Natural killer cell (primary cell): ENCODE data around the gene SEMA3C. TPM values are rescaled to one million over a fixed set of nuclear protein-coding genes. Genes with fewer than 3 reads are reported as not detected.

Experiments used
- ATAC-seq, 3 donors: fragments of 150-1000 bp in 2 of 3; fragments of 200-7000 bp in 1 of 3; cut with Tn5 transposase; 1 replicate in 1 of 3; 2 replicates in 2 of 3; pipeline ENCODE4 v1.10.0; 2021; ENCODE audit warnings: mild to moderate bottlenecking in 2 of 3, moderate library complexity in 2 of 3
- DNase-seq, 2 donors: peaks; one replicate each; pipeline versions ENCODE4 v3.0.0 to v3.0.0-alpha.2; 2013 to 2021; ENCODE audit warnings: mixed read lengths in 1 of 2
- H3K27ac ChIP-seq: one replicate; pipeline ENCODE4 v1.5.1; 2013; ENCODE audit warnings: mild to moderate bottlenecking, low read length
- H3K27me3 ChIP-seq: one replicate; pipeline ENCODE4 v1.6.1; 2013; ENCODE audit warnings: low read length; ENCODE audit not compliant: control insufficient read depth, insufficient read depth
- H3K36me3 ChIP-seq: one replicate; pipeline ENCODE4 v1.6.1; 2013; ENCODE audit warnings: low read length; ENCODE audit not compliant: control insufficient read depth, insufficient read depth
- H3K4me1 ChIP-seq: one replicate; pipeline ENCODE4 v1.6.1; 2013; ENCODE audit warnings: low read length; ENCODE audit not compliant: control insufficient read depth, insufficient read depth
- H3K4me3 ChIP-seq: one replicate; pipeline ENCODE4 v1.5.1; 2013; ENCODE audit warnings: low read length
- H3K9me3 ChIP-seq: one replicate; pipeline ENCODE4 v1.6.1; 2013; ENCODE audit warnings: low read length; ENCODE audit not compliant: control insufficient read depth, insufficient read depth
- H3K27ac Mint-ChIP-seq, 2 donors: one replicate each; pipeline ENCODE4 v1.8.0; 2022; ENCODE audit warnings: mild to moderate bottlenecking in 2 of 2, mixed read lengths in 2 of 2, moderate library complexity in 1 of 2
- H3K27me3 Mint-ChIP-seq, 2 donors: one replicate each; pipeline ENCODE4 v1.8.0; 2022; ENCODE audit warnings: low read depth in 2 of 2, mixed read lengths in 2 of 2
- H3K36me3 Mint-ChIP-seq: one replicate; pipeline ENCODE4 v1.8.0; 2022; ENCODE audit warnings: mixed read lengths
- H3K4me1 Mint-ChIP-seq, 2 donors: one replicate each; pipeline ENCODE4 v1.8.0; 2022; ENCODE audit warnings: mixed read lengths in 2 of 2
- H3K4me3 Mint-ChIP-seq: one replicate; pipeline ENCODE4 v1.8.0; 2022; ENCODE audit warnings: mild to moderate bottlenecking, moderate library complexity, mixed read lengths
- H3K9me3 Mint-ChIP-seq, 2 donors: one replicate each; pipeline ENCODE4 v1.8.0; 2022; ENCODE audit warnings: mixed read lengths in 2 of 2
- WGBS: methylation state at CpG from one replicate; pipeline ENCODE4 v1.1.7; 2013; ENCODE audit warnings: missing lambda C conversion rate; ENCODE audit not compliant: insufficient coverage; 5-methylcytosine and 5-hydroxymethylcytosine counted together
- intact Hi-C: fragments of 100-400 bp; cut with micrococcal nuclease; formaldehyde crosslinking; loops from one replicate; pipeline ENCODE4 v1.14.2; 2022
- total RNA-seq, 4 donors: library from RNA; stranded (reverse); fragments of 120-200 nt in 1 of 4; gene quantifications; one replicate each; pipeline versions ENCODE4 v1.2.3 to v1.2.4, GENCODE V29; 2013 to 2022
- TF ChIP-seq, protein P1 (sequence below): fragments of 200-600 bp; IDR thresholded peaks from one replicate; pipeline ENCODE4 v1.8.0; 2022; ENCODE audit warnings: antibody characterized with exemption

The SEMA3C gene
- total RNA-seq, 3 donors from 2014 or later (not counting 1 experiment from before 2014, with no cell fraction given): 0.41 to 12.2 (median 0.94) TPM

DNA sequence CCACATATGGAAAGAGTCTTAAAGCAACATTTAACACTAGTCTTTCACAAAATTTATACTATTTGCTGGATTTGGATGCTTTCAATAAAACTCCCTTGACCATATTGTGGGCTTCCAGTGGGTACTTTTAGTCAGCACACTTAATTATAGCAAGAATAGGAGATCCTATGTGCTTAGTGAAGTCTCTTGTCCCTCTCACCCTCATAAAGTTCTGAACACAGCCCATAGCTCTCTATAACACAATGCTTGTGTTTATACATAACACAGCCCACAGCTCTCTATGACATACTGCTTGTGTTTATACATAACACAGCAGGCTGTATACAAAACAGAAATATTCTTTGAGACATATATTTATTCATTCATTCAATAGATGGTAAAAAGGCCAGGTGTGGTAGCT lies 79.0 kb downstream of the SEMA3C start:
- intact Hi-C loops: no loop called here
- H3K4me1 Mint-ChIP-seq: peaks cover 0 to 8% of the 10 kb centered on the region in 2 donors
- Histone ChIP-seq H3K27ac (no peak overlapping the region), H3K27me3 (no peaks in the 10 kb centered on the region), H3K4me3 (no peak overlapping the region), H3K36me3 (no peaks in the 10 kb centered on the region), H3K4me1 (no peaks in the 10 kb centered on the region), H3K9me3 (no peaks in the 10 kb centered on the region)
- H3K4me3 Mint-ChIP-seq: no peak overlapping the region
- H3K9me3 Mint-ChIP-seq: peaks cover 2 to 3% of the 10 kb centered on the region in 2 donors
- TF ChIP-seq, protein P1, sequence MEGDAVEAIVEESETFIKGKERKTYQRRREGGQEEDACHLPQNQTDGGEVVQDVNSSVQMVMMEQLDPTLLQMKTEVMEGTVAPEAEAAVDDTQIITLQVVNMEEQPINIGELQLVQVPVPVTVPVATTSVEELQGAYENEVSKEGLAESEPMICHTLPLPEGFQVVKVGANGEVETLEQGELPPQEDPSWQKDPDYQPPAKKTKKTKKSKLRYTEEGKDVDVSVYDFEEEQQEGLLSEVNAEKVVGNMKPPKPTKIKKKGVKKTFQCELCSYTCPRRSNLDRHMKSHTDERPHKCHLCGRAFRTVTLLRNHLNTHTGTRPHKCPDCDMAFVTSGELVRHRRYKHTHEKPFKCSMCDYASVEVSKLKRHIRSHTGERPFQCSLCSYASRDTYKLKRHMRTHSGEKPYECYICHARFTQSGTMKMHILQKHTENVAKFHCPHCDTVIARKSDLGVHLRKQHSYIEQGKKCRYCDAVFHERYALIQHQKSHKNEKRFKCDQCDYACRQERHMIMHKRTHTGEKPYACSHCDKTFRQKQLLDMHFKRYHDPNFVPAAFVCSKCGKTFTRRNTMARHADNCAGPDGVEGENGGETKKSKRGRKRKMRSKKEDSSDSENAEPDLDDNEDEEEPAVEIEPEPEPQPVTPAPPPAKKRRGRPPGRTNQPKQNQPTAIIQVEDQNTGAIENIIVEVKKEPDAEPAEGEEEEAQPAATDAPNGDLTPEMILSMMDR: no peak
- DNase-seq (no peak), ATAC-seq (no peak)
- no peak overlapping the region for H3K27ac Mint-ChIP-seq
- H3K27me3 Mint-ChIP-seq: no peaks in the 10 kb centered on the region
- H3K36me3 Mint-ChIP-seq: no peaks in the 10 kb centered on the region

DNA sequence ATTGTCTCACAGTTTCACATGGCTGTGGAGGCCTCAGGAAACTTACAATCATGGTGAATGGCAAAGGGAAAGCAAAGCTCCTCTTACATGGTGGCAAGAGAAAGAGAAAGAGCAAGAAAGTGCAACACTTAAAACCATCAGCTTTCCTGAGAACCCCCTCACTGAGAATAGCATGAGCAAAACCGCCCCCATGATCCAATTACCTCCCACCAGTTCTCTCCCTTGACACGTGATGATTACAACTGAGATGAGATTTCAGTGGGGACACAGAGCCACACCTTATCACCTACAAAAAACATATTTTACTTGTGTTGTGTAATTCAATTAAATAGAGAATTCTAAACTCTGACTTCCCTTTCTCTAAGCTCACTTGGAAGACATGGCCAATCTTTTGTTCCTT lies 80.2 kb downstream of the SEMA3C start:
- WGBS: 25% methylated on average over 2 of the region's 2 CpGs
- H3K36me3 ChIP-seq: no peaks in the 10 kb centered on the region
- no peak overlapping the region for H3K4me3 ChIP-seq
- H3K4me1 ChIP-seq: no peaks in the 10 kb centered on the region
- TF ChIP-seq, protein P1: no peak
- no peaks in the 10 kb centered on the region for H3K9me3 ChIP-seq
- H3K4me3 Mint-ChIP-seq: no peak overlapping the region
- H3K4me1 Mint-ChIP-seq: peaks cover 0 to 8% of the 10 kb centered on the region in 2 donors
- no peak overlapping the region for H3K27ac Mint-ChIP-seq
- no peaks in the 10 kb centered on the region for H3K27me3 ChIP-seq
- no peaks in the 10 kb centered on the region for H3K27me3 Mint-ChIP-seq
- intact Hi-C loops: no loop called here
- DNase-seq: no peak
- peaks cover 2 to 3% of the 10 kb centered on the region in 2 donors for H3K9me3 Mint-ChIP-seq
- ATAC-seq: no peak
- no peak overlapping the region for H3K27ac ChIP-seq
- no peaks in the 10 kb centered on the region for H3K36me3 Mint-ChIP-seq

DNA sequence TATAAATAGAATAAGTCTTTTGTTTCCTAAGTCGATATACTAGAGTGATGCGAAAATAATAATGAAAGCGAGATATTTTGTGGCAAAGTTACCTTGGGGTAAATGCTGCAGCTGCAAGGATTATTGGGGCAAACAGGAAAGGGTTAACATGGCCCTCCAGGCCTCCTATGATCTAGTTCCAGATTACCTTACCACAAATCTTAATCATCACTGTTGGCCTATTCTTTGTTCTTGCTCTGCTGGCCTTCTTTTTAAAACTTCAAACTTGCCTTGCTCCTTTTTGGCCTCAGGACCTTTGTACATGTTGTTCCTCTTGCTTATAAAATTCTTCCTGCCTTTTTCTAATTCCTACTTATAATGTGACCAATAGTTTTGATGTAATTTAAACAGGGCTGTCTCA lies 81.5 kb downstream of the SEMA3C start:
- no peaks in the 10 kb centered on the region for H3K27me3 ChIP-seq
- no peak for DNase-seq
- no peaks in the 10 kb centered on the region for H3K4me1 ChIP-seq
- Mint-ChIP-seq H3K27ac (no peak overlapping the region), H3K4me3 (no peak overlapping the region), H3K4me1 (peaks cover 0 to 8% of the 10 kb centered on the region in 2 donors), H3K27me3 (no peaks in the 10 kb centered on the region), H3K36me3 (no peaks in the 10 kb centered on the region), H3K9me3 (peaks cover 2 to 3% of the 10 kb centered on the region in 2 donors)
- TF ChIP-seq, protein P1: no peak
- 91% methylated on average over 3 of the region's 3 CpGs for WGBS
- H3K36me3 ChIP-seq: no peaks in the 10 kb centered on the region
- no peak overlapping the region for H3K27ac ChIP-seq
- intact Hi-C loops: no loop called here
- no peak for ATAC-seq
- H3K9me3 ChIP-seq: no peaks in the 10 kb centered on the region
- no peak overlapping the region for H3K4me3 ChIP-seq

DNA sequence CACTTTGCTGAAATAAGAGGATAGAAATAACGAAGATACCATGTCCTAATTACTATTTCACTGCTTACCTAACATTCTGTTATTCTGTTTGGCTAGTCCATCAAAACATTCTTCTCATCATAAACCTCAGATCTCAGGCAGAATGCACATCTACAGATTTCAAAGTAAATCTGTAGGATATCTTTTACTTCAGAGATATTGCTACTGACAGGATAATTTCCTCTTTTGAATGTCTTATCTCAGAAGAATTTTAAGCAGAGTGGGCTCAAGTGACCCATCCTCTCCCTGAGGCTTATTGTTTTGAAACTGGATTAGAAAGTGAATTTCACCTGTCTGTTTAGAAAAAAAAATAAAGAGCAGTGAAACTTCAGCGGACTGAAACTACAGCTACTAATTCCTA lies 83.6 kb downstream of the SEMA3C start:
- H3K4me1 Mint-ChIP-seq: peaks cover 4 to 8% of the 10 kb centered on the region in 2 donors
- no peak for ATAC-seq
- WGBS: 72% methylated on average over 2 of the region's 2 CpGs

More for the DNA sequence above, 83.6 kb downstream of the SEMA3C start:
- TF ChIP-seq, protein P1: no peak
- no peak overlapping the region for H3K27ac ChIP-seq
- H3K27ac Mint-ChIP-seq: no peak overlapping the region
- intact Hi-C loops: no loop called here
- H3K27me3 ChIP-seq: no peaks in the 10 kb centered on the region
- H3K27me3 Mint-ChIP-seq: no peaks in the 10 kb centered on the region
- H3K9me3 Mint-ChIP-seq: peaks cover 2 to 5% of the 10 kb centered on the region in 2 donors
- no peaks in the 10 kb centered on the region for H3K36me3 ChIP-seq
- no peak for DNase-seq
- H3K4me1 ChIP-seq: no peaks in the 10 kb centered on the region
- no peak overlapping the region for H3K4me3 Mint-ChIP-seq
- no peaks in the 10 kb centered on the region for H3K9me3 ChIP-seq
- H3K4me3 ChIP-seq: no peak overlapping the region
- no peaks in the 10 kb centered on the region for H3K36me3 Mint-ChIP-seq
